ENCODE results near the gene ECM2. TPM values are rescaled to one million over a fixed set of nuclear protein-coding genes. Genes with fewer than 3 reads are reported as not detected.
"Not testable (repeated sequence)": the region's sequence is repeated elsewhere in the genome, so short reads cannot be mapped to it uniquely, and the experiment has no call there.

ECM2 gene
- not detected in 2 replicates for total RNA-seq

DNA sequence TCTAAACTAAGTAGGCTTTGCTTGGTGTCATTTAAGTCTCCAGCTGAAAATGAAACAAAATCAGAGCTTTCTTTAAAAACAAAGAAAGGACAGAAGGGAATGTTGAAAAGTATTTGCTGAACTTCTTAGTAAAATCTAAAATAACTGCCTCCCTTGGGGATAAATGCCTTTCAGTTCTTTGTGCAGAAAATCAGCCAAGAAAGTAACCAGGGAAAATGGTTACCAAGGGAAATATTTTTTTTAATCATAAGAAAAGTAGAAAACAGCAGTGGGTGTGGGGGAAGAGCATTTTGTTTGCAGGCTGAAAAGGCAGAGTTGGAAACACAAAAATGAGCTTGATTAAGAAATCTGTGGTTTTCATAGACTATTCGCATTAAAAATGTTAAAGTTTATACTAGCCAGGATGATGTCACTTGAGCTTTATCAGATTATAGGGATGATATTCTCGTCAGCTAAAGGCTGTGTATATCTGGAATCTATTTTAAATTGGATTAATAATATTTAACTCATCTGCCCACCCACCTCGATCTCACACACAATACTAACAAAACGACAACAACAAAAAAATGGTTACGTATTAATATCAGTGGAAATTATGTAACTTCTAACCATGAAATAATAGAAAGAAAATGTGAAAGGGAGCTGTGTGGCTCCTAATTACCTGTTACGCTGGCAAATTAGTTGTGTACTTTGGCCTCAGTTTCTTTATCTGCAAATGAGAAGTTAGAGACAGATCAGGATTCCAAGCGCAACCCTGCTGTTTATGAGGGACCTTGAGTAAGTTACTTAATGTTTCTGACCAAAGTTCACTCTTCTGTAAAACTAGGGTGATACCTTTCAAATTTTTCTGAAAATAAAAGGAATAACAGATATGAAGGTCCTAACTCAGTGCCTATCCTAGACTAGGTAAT, at the start of gene ECM2:
TSS of gene ECM2 (minus strand) at position 51 of the 911 bp plus-strand sequence. CDS start 13,124 bp downstream, outside the sequence.
- no peak within 1 kb of the TSS for H3K27ac Mint-ChIP-seq
- intact Hi-C loops (cut with micrococcal nuclease): no loop called here
- H3K36me3 Mint-ChIP-seq (ENCODE audit: low read depth): no peaks in the 10 kb centered on the region
- H3K9me3 Mint-ChIP-seq: no peaks in the 10 kb centered on the region
- H3K4me1 Mint-ChIP-seq (ENCODE audit: low read depth): peaks cover 8% of the 10 kb centered on the region
- no peak within 1 kb of the TSS for H3K4me3 Mint-ChIP-seq (ENCODE audit: low read depth)
- H3K27me3 Mint-ChIP-seq (ENCODE audit: low read depth): no peaks in the 10 kb centered on the region
- no peak for DNase-seq (ENCODE audit: low spot score)

DNA sequence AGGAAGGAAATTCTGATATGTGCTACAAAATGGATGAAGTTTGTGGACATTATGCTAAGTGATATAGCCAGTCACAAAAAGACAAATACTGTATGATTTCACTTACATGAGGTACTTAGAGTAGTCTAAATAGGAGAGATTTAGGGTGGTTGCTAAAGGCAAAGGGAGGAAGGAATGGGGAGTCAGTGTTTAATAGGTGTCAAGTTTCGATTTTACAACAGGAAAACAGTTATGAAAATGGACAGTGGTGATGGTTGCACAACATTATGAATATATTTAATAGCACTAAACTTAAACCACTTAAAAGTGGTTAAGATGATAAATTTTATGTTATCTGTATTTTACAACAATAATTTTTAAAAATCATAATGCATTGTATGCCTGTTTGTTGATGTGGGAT, 40.4 kb upstream of the ECM2 start:
- Mint-ChIP-seq H3K27me3 (ENCODE audit: low read depth) (no peaks in the 10 kb centered on the region), H3K27ac (no peak overlapping the region), H3K36me3 (ENCODE audit: low read depth) (no peaks in the 10 kb centered on the region), H3K4me3 (ENCODE audit: low read depth) (no peak overlapping the region), H3K4me1 (ENCODE audit: low read depth) (no peaks in the 10 kb centered on the region), H3K9me3 (peaks cover 7% of the 10 kb centered on the region)
- intact Hi-C loops (cut with micrococcal nuclease): no loop called here
- DNase-seq (ENCODE audit: low spot score): no peak

DNA sequence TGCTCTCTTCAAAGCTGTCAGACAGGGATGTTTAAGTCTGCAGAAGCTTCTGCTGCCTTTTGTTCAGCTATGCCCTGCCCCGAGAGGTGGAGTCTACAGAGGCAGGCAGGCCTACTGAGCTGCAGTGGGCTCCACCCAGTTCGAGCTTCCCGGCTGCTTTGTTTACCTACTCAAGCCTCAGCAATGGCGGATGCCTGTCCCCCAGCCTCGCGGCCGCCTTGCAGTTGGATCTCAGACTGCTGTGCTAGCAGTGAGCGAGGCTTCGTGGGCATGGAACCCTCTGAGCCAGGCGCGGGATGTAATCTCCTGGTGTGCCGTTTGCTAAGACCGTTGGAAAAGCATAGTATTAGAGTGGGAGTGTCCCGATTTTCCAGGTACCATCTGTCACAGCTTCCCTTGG, 37.8 kb upstream of the ECM2 start:
- H3K27me3 Mint-ChIP-seq (ENCODE audit: low read depth); H3K9me3 Mint-ChIP-seq; H3K27ac Mint-ChIP-seq; intact Hi-C loops (cut with micrococcal nuclease); H3K4me3 Mint-ChIP-seq (ENCODE audit: low read depth); H3K4me1 Mint-ChIP-seq (ENCODE audit: low read depth); H3K36me3 Mint-ChIP-seq (ENCODE audit: low read depth); DNase-seq (ENCODE audit: low spot score): not testable (repeated sequence)

DNA sequence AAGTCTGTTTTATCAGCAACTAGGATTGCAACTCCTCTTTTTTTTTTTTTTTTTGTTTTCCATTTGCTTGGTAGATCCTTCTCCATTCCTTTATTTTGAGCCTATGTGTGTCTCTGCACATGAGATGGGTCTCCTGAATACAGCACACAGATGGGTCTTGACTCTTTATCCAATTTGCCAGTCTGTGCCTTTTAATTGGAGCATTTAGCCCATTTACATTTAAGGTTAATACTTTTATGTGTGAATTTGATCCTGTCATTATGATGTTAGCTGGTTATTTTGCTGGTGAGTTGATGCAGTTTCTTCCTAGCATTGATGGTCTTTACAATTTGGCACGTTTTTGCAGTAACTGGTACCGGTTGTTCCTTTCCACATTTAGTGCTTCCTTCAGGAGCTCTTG, 36.1 kb upstream of the ECM2 start:
- H3K4me3 Mint-ChIP-seq (ENCODE audit: low read depth); DNase-seq (ENCODE audit: low spot score); intact Hi-C loops (cut with micrococcal nuclease); H3K4me1 Mint-ChIP-seq (ENCODE audit: low read depth); H3K27ac Mint-ChIP-seq; H3K9me3 Mint-ChIP-seq; H3K36me3 Mint-ChIP-seq (ENCODE audit: low read depth); H3K27me3 Mint-ChIP-seq (ENCODE audit: low read depth): not testable (repeated sequence)

DNA sequence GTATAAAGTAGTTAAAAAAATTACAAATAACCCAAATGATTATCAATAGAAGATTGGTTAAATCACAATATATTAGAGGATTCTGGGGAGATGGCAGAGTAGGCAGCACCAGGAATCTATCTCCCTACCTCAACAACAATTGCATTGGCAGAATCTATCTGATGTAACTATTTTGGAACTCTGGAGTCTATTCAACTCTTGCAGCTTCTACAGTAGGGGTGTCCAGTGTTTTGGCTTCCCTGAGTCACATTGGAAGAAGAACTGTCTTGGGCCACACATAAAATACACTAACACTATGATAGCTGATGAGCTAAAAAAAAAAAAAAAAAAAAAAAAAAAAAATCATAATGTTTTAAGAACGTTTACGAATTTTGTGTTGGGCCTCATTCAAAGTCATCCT, 29.2 kb upstream of the ECM2 start:
- Mint-ChIP-seq H3K9me3 (peaks cover 9% of the 10 kb centered on the region), H3K4me3 (ENCODE audit: low read depth) (no peak overlapping the region), H3K36me3 (ENCODE audit: low read depth) (no peaks in the 10 kb centered on the region), H3K27ac (no peak overlapping the region), H3K4me1 (ENCODE audit: low read depth) (peaks cover 4% of the 10 kb centered on the region), H3K27me3 (ENCODE audit: low read depth) (no peaks in the 10 kb centered on the region)
- no peak for DNase-seq (ENCODE audit: low spot score)
- intact Hi-C loops (cut with micrococcal nuclease): no loop called here

DNA sequence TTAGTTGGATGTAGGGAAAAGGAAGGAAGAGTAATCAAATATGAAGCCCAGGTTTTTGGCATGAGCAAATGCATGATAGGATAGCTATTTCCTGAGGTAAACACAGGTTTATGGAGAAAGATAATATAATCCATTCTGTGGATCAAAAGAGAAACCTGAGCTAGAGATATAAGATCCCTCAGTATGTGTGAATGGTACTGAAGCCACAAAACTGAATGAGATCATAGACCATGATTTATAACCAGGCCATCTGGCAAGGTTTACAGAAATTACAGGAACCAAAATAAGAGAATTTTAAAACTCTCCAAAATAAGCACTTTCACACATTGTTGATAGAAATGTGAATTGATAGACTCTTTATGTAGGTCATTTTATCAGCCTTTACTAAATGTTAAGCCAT, 28.7 kb upstream of the ECM2 start:
- H3K9me3 Mint-ChIP-seq: peaks cover 9% of the 10 kb centered on the region
- H3K36me3 Mint-ChIP-seq (ENCODE audit: low read depth): no peaks in the 10 kb centered on the region
- no peak for DNase-seq (ENCODE audit: low spot score)

DNA sequence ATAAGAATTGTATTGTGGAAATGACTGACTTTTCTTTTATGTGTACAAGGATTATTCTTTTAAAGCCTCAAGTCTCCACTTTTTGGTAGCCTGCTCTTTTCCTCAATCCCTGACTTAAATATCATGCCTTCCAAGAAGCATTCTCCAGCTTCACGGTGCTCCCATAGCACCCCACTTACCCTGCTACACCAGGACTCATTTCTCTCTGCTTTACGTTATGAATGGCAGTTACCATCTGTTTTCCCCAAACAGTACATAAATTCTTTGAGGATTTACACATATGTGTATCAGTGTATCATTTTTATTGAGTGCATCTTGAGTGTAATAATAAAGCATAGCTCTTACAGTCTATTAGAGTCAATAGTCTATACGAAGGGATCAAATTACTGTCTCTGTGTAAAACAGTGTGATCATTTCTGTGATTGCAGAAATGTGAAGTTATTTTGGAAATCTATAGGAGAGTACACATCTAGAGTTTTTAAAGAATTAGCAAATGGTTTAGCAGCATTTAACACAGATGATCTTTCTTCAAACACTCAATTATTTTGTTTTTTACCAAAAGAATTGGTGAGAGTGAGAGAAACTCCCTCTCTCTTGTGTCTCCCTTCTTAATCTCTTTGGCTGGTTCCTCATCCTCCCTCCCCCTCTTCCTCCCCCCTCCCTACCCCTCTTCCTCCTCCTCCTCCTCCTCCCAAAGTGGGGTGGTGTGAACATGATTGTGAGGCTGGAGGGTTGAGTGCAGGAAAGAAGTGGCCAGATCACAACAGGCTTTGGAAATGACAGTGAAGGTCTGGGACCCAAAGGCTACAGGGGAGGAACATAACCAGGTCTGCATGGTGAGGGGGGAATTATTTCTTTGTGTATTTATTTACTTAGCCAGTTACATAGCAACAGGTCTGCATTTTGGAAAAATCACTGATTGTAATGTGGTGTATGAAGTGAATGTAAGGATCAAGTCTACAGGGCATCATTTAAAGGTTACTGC, 27.6 kb upstream of the ECM2 start:
- Mint-ChIP-seq H3K27me3 (ENCODE audit: low read depth) (no peaks in the 10 kb centered on the region), H3K27ac (no peak overlapping the region), H3K36me3 (ENCODE audit: low read depth) (no peaks in the 10 kb centered on the region), H3K4me3 (ENCODE audit: low read depth) (no peak overlapping the region), H3K4me1 (ENCODE audit: low read depth) (peaks cover 4% of the 10 kb centered on the region), H3K9me3 (peaks cover 9% of the 10 kb centered on the region)
- DNase-seq (ENCODE audit: low spot score): no peak
- intact Hi-C loops (cut with micrococcal nuclease): no loop called here

More for the DNA sequence above, 28.7 kb upstream of the ECM2 start:
- H3K4me1 Mint-ChIP-seq (ENCODE audit: low read depth): peaks cover 4% of the 10 kb centered on the region
- H3K4me3 Mint-ChIP-seq (ENCODE audit: low read depth): no peak overlapping the region
- H3K27ac Mint-ChIP-seq: no peak overlapping the region
- no peaks in the 10 kb centered on the region for H3K27me3 Mint-ChIP-seq (ENCODE audit: low read depth)
- intact Hi-C loops (cut with micrococcal nuclease): no loop called here

DNA sequence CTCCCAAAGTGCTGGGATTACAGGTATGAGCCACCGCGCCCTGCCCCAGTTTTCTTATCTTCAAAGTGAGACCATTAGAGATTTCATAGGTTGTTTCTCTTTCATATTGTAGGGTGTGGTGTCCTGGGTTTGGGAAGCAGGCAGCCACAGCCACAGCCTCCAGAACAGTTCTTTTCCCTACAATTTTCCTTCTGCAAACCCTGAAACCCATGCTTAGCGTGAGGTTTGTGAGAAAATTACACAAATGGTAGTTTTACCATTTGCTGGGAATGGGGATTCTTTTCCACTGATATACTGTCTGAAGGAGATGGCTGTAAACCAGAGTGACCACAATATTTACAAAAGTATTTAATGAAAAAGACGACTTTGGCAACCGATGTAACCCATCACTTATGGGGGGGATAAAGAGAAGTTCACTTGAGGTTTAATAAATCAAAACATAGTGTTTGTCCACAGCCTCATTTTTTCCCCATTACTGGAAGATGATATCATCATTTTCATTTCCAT, 26.7 kb upstream of the ECM2 start:
- Mint-ChIP-seq H3K27me3 (ENCODE audit: low read depth) (no peaks in the 10 kb centered on the region), H3K36me3 (ENCODE audit: low read depth) (no peaks in the 10 kb centered on the region), H3K27ac (no peak overlapping the region), H3K4me3 (ENCODE audit: low read depth) (no peak overlapping the region), H3K4me1 (ENCODE audit: low read depth) (peaks cover 4% of the 10 kb centered on the region), H3K9me3 (peaks cover 9% of the 10 kb centered on the region)
- no peak for DNase-seq (ENCODE audit: low spot score)
- intact Hi-C loops (cut with micrococcal nuclease): no loop called here

DNA sequence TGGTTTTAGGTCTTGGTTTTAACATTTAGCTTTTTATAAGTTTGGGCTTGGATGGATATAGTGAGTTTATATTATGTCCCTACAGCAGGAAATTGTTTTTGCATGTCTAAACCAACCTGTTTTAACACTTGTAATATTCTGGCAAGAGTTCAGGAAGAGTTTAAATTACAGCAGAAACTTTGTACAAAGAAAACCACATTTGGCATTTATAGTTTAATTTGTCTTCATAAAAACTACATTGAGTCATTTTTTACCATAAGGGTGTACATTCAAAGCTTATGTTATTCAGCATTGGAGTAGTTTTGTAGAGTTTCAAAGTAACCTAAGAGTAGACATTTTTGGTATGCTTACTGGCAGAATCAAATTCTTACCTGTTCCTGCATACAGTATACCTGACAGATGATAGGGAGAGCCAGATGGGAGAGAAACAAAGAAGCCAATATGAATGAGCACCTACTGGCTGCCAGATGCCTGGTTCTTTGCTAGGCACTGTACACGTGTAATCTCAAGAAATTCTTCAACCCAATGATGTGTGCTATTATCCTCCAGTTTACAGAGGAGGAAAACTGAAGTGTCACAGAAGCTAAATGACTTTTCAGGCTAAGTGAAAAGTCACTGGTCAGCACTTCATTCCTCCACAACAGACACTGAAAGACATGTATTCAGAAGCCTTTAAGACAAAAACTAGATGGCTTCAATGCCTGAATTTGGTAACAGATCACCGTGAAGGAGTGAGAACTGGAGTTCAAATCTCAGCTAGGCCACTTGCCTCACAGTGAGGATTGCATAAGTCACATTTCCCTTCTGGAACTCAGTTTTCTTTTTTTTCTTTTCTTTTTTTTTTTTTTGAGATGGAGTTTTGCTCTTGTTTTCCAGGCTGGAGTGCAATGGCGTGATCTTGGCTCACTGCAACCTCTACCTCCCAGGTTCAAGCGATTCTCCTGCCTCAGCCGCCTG, 25.9 kb upstream of the ECM2 start:
- Mint-ChIP-seq H3K27me3 (ENCODE audit: low read depth) (no peaks in the 10 kb centered on the region), H3K27ac (no peak overlapping the region), H3K4me1 (ENCODE audit: low read depth) (peaks cover 4% of the 10 kb centered on the region), H3K9me3 (peaks cover 6% of the 10 kb centered on the region), H3K4me3 (ENCODE audit: low read depth) (no peak overlapping the region), H3K36me3 (ENCODE audit: low read depth) (no peaks in the 10 kb centered on the region)
- intact Hi-C loops (cut with micrococcal nuclease): no loop called here
- no peak for DNase-seq (ENCODE audit: low spot score)

DNA sequence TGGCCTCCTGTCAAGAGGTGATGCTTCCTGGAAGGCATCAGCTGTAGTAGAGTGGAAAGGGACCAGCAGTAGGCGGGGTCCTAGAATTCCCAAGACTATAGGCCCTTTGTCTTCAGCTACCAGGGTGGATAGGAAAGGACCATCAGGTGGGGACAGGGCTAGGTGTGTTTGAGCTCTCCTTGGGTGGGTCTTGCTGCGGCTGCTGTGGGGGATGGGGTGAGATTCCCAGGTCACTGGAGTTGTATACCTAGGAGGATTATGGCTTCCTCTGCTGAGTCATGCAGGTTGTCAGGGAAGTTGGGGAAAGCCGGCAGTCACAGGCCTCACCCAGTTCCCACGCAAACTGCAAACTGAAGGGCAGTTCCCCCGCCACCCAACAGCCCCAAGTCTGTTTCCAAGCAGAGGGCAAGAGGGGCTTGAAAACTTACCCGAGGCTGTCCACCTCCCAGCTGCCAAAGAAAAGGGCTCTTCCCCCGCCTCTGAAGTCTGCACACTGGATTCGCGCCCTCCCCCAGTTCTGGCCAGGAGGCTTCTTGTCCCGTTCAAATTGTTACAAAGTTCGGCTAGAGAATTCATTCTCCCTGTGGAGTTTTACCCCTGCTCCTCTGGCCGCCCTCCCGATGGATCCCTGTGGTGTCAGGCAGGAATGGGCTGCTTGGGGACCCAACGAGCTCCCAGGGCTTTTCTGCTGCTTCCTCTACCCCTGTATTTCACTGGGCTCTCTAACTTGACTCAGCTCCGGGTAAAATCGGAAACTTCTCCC, 23.0 kb upstream of the ECM2 start:
- intact Hi-C loops (cut with micrococcal nuclease): no loop called here
- no peaks in the 10 kb centered on the region for H3K27me3 Mint-ChIP-seq (ENCODE audit: low read depth)
- no peaks in the 10 kb centered on the region for H3K9me3 Mint-ChIP-seq
- H3K4me1 Mint-ChIP-seq (ENCODE audit: low read depth): peaks cover 9% of the 10 kb centered on the region
- no peaks in the 10 kb centered on the region for H3K36me3 Mint-ChIP-seq (ENCODE audit: low read depth)
- DNase-seq (ENCODE audit: low spot score): no peak
- H3K27ac Mint-ChIP-seq: no peak overlapping the region
- H3K4me3 Mint-ChIP-seq (ENCODE audit: low read depth): no peak overlapping the region

DNA sequence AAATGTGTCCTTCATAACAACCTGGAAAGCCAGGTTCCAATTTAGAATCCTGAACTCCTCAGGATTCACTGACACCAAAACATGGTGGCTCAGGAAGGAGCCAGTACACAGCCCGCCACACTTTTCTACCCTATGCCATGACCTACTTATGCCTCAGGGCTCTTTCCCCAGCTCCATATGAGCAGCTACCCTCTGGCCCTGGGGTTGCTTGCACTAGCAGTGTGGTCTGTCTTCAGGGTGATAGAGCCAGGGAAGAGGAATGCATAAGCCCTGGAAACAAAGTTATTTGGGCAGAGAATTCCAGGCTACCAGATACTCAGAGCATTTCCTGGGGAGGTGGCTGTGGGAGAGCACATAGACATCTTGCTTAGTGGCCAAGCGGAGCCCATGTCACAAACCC, 15.0 kb upstream of the ECM2 start:
- intact Hi-C loops (cut with micrococcal nuclease): no loop called here
- no peak for DNase-seq (ENCODE audit: low spot score)
- H3K4me1 Mint-ChIP-seq (ENCODE audit: low read depth): peaks cover 3% of the 10 kb centered on the region
- no peak overlapping the region for H3K4me3 Mint-ChIP-seq (ENCODE audit: low read depth)
- no peaks in the 10 kb centered on the region for H3K9me3 Mint-ChIP-seq
- no peaks in the 10 kb centered on the region for H3K27me3 Mint-ChIP-seq (ENCODE audit: low read depth)
- H3K27ac Mint-ChIP-seq: no peak overlapping the region
- no peaks in the 10 kb centered on the region for H3K36me3 Mint-ChIP-seq (ENCODE audit: low read depth)
